Esophagus muscularis mucosa (tissue), 4 donors: ENCODE data around the gene AQP7. TPM values are rescaled to one million over a fixed set of nuclear protein-coding genes. Genes with fewer than 3 reads are reported as not detected.

Experiments used
- DNase-seq: peaks from one replicate; pipeline ENCODE4 v3.0.0-alpha.2; 2017; ENCODE audit errors: extremely low spot score
- H3K27ac ChIP-seq, 4 donors: fragments of 200-600 bp; sonication (generic); replicated peaks in 1 of 4; 1 replicate in 3 of 4; 2 replicates in 1 of 4; pipeline ENCODE4 v1.5.1; 2016 to 2019; ENCODE audit warnings: mild to moderate bottlenecking in 1 of 4
- H3K27me3 ChIP-seq, 4 donors: fragments of 200-600 bp; sonication (generic); one replicate each; pipeline versions ENCODE4 v1.5.1 to v1.6.0; 2016 to 2019
- H3K36me3 ChIP-seq, 4 donors: fragments of 200-600 bp; sonication (generic); one replicate each; pipeline ENCODE4 v1.5.1; 2016 to 2019
- H3K4me1 ChIP-seq, 4 donors: fragments of 200-600 bp; sonication (generic); one replicate each; pipeline ENCODE4 v1.5.1; 2016 to 2019
- H3K4me3 ChIP-seq, 4 donors: fragments of 200-600 bp; sonication (generic); 1 replicate in 2 of 4; 2 replicates in 2 of 4; pipeline ENCODE4 v1.5.1; 2016 to 2019; ENCODE audit warnings: mild to moderate bottlenecking in 4 of 4, moderate library complexity in 1 of 4
- H3K9me3 ChIP-seq, 4 donors: fragments of 200-600 bp; sonication (generic); 1 replicate in 3 of 4; 2 replicates in 1 of 4; pipeline ENCODE4 v1.5.1; 2016 to 2019
- CTCF ChIP-seq, 3 experiments: fragments of 200-600 bp in 2 of 3; fragments of 450-650 bp in 1 of 3; sonication (generic) in 2 of 3; IDR thresholded peaks; one replicate each; pipeline ENCODE4 v1.5.1; 2017 to 2019; ENCODE audit warnings: antibody characterized with exemption in 3 of 3, mild to moderate bottlenecking in 2 of 3, moderate library complexity in 1 of 3
- EP300 ChIP-seq: sonication (generic); formaldehyde crosslinking; IDR thresholded peaks from one replicate; pipeline ENCODE4 v1.6.1; 2017; ENCODE audit warnings: antibody characterized with exemption
- POLR2A ChIP-seq: fragments of 450-650 bp; IDR thresholded peaks from one replicate; pipeline ENCODE4 v1.6.1; 2017; ENCODE audit warnings: antibody characterized with exemption, moderate library complexity, mild to moderate bottlenecking, low read depth
- POLR2AphosphoS5 ChIP-seq, 2 donors: sonication (generic); formaldehyde crosslinking; IDR thresholded peaks; one replicate each; pipeline ENCODE4 v1.6.1; 2017; ENCODE audit warnings: antibody characterized with exemption in 2 of 2
- WGBS: methylation state at CpG from one replicate; pipeline ENCODE4 v1.1.5; 2018; 5-methylcytosine and 5-hydroxymethylcytosine counted together
- intact Hi-C: fragments of 100-400 bp; cut with DNase I; formaldehyde crosslinking; loops from one replicate; pipeline ENCODE4 v1.15.1; 2023
- total RNA-seq, 4 donors: library from RNA; depleted of rRNA; stranded (reverse); fragments of >200 nt; gene quantifications; one replicate each; pipeline versions ENCODE4 v1.1.0 to v1.2.1, GENCODE V29; 2016

Gene AQP7
- total RNA-seq, 4 donors from 2014 or later, result 0.33 to 1.8 (median 1.4) TPM

DNA sequence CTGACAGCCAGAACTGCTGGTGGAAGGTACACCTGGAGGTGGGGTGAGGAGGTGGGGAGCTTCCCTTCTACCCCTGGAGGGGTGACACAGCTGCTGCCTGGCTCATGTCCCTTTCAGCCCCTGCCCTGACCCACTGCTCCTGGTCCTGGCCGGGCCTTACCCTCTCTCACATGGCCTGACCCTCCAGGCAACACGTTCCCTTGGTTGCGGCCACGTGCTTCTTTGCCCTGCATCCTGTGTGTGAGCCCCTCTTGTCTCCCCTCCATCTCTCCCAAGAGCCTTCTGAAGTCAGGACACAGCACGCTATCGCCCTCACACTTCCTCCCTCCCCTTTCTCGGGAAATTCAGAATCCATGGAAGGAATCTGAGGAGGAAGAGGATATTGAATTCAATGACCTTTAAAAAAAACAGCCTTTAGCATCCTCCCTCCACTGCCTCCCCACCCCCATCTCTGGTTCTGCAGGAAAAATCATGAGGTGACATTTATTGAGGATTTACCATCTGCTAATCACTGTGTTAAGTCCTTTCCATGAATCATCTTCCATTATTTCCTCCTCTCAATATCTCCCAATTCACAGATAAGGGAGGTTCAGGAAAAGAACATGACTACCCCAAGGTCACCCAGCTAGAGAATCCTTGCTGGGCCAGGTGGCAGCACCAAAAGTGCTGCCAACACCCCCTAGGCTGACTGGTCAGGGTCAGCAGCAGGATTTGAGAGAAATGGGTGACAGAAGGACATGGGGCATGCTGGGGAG, 36.7 kb upstream of the AQP7 start:
- 70% methylated on average over 7 of the region's 7 CpGs for WGBS
- Histone ChIP-seq H3K27ac (no peak overlapping the region), H3K27me3 (peaks cover 0 to 16% (median 0%) of the 10 kb centered on the region in 4 donors), H3K9me3 (no peaks in the 10 kb centered on the region), H3K4me3 (no peak overlapping the region), H3K36me3 (peaks cover 0 to 19% (median 2%) of the 10 kb centered on the region in 4 donors), H3K4me1 (peaks cover 0 to 16% (median 9%) of the 10 kb centered on the region in 4 donors)
- DNase-seq, result no peak
- TF ChIP-seq EP300 (no peak), CTCF (IDR thresholded peaks at IDR 0.05) (no peak), POLR2A (no peak), POLR2AphosphoS5 (IDR thresholded peaks at IDR 0.05) (no peak)
- intact Hi-C loops, result no loop called here

- DNase-seq, result no peak
- Histone ChIP-seq H3K4me1 (peaks cover 0 to 16% (median 9%) of the 10 kb centered on the region in 4 donors), H3K36me3 (peaks cover 0 to 12% (median 2%) of the 10 kb centered on the region in 4 donors), H3K4me3 (no peak overlapping the region), H3K9me3 (no peaks in the 10 kb centered on the region), H3K27ac (no peak overlapping the region), H3K27me3 (peaks cover 0 to 16% (median 0%) of the 10 kb centered on the region in 4 donors)
- WGBS, result 88% methylated on average over 1 of the region's 1 CpG
- TF ChIP-seq EP300 (no peak), POLR2A (no peak), CTCF (IDR thresholded peaks at IDR 0.05) (no peak)
- intact Hi-C loops, result no loop called here
Measured at GRCh38 chr9:33437898-33438297, 35.5 kb upstream of the AQP7 start.

- no peak for DNase-seq
- TF ChIP-seq EP300, result no peak
- no peak for TF ChIP-seq POLR2A
- H3K27me3 ChIP-seq, result peaks cover 0 to 16% (median 0%) of the 10 kb centered on the region in 4 donors
- H3K27ac ChIP-seq, result no peak overlapping the region
- peaks cover 0 to 16% (median 9%) of the 10 kb centered on the region in 4 donors for H3K4me1 ChIP-seq
- H3K9me3 ChIP-seq, result no peaks in the 10 kb centered on the region
- intact Hi-C loops, result no loop called here
- H3K4me3 ChIP-seq, result no peak overlapping the region
- WGBS, result 53% methylated on average over 2 of the region's 2 CpGs
- H3K36me3 ChIP-seq, result peaks cover 0 to 5% (median under 1%) of the 10 kb centered on the region in 4 donors
Measured at GRCh38 chr9:33437205-33437604, 34.8 kb upstream of the AQP7 start.

DNA sequence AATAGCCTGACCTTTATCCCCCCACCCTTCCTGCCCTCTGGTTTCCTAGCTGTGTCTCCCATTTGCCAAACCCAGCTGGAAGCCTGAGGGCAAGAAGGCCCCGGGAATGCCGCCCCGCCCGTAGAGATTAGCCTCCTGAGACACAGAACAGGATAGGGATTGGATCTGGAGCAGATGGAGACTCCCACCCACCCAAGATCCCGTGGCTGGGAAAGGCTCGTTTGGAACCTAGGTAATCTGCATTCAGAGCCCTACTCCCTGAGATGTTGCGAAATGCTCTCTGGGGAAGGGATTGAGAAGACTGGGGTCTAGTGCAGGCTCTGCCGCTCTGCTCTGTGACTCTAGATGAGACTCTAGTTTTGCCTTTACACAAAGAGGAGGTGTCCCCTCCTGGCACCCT, 34.1 kb upstream of the AQP7 start:
- no CpG with 5 or more reads among the region's 8 CpGs for WGBS
- Histone ChIP-seq H3K4me1 (peaks cover 0 to 16% (median 10%) of the 10 kb centered on the region in 4 donors), H3K9me3 (no peaks in the 10 kb centered on the region), H3K27ac (no peak overlapping the region), H3K4me3 (no peak overlapping the region), H3K27me3 (peaks cover 0 to 16% (median 0%) of the 10 kb centered on the region in 4 donors), H3K36me3 (no peaks in the 10 kb centered on the region)
- intact Hi-C loops, result no loop called here
- DNase-seq, result no peak
- TF ChIP-seq EP300, result no peak
- TF ChIP-seq POLR2A, result no peak
- no peak for TF ChIP-seq POLR2AphosphoS5 (IDR thresholded peaks at IDR 0.05)
- no peak for TF ChIP-seq CTCF (IDR thresholded peaks at IDR 0.05)

- no peak overlapping the region for H3K4me3 ChIP-seq
- peaks cover 0 to 16% (median 0%) of the 10 kb centered on the region in 4 donors for H3K27me3 ChIP-seq
- intact Hi-C loops, result no loop called here
- H3K36me3 ChIP-seq, result no peaks in the 10 kb centered on the region
- 85% methylated on average over 8 of the region's 8 CpGs for WGBS
- DNase-seq, result no peak
- H3K9me3 ChIP-seq, result no peaks in the 10 kb centered on the region
- TF ChIP-seq POLR2AphosphoS5 (IDR thresholded peaks at IDR 0.05) (no peak), EP300 (no peak), POLR2A (no peak), CTCF (IDR thresholded peaks at IDR 0.05) (no peak)
- H3K4me1 ChIP-seq, result peaks cover 0 to 20% (median 13%) of the 10 kb centered on the region in 4 donors
- no peak overlapping the region for H3K27ac ChIP-seq
Measured at GRCh38 chr9:33435821-33436277, 33.5 kb upstream of the AQP7 start.
